HepG2 (cell line): ENCODE measurements around the gene ANKS1B. TPM values are rescaled to one million over a fixed set of nuclear protein-coding genes. Genes with fewer than 3 reads are reported as not detected.

ENCODE experiments used
- ATAC-seq: fragments of 200-7000 bp; cut with Tn5 transposase; 3 replicates; pipeline ENCODE4 v1.9.1; 2020; ENCODE audit warnings: mild to moderate bottlenecking, moderate library complexity
- BruUV-seq: library from RNA; stranded (reverse); fragments of 400-500 nt; replicated peaks from 2 replicates; lab custom pipeline; 2021; lab: Mats Ljungman, UMichigan
- CTCF ChIA-PET: fragments of 300-600 bp; formaldehyde crosslinking; extraction: SDS; loops from one replicate; lab custom pipeline; 2021; ENCODE audit warnings: low total read pairs, inconsistent platforms, low intra/inter-chr PET ratio; lab: Yijun Ruan, JAX
- POLR2A ChIA-PET: fragments of 350-600 bp; sonication (Branson Sonifier 250); formaldehyde crosslinking; loops from one replicate; lab custom pipeline; 2020; ENCODE audit warnings: antibody characterized with exemption, inconsistent platforms; lab: Yijun Ruan, JAX
- DNase-seq: peaks from one replicate; pipeline ENCODE4 v3.0.0-alpha.2; 2015; ENCODE audit warnings: low spot score
- FAIRE-seq: peaks from 3 replicates; lab custom pipeline; 2011; peaks lifted over from hg19 to GRCh38; lab: Jason Lieb, UNC
- H2AFZ ChIP-seq: one replicate; pipeline ENCODE4 v1.6.1; 2011; ENCODE audit warnings: low read length, inconsistent platforms
- H3K27ac ChIP-seq: fragments of 300-600 bp; 3 replicates; pipeline ENCODE4 v1.8.0; 2011; ENCODE audit warnings: mixed run types, mild to moderate bottlenecking, mixed read lengths, low read length, inconsistent platforms; ENCODE audit not compliant: insufficient read depth; ENCODE audit errors: extremely low read length
- H3K27me3 ChIP-seq, 2 experiments: fragments of 200-600 bp in 1 of 2; 2 replicates in 1 of 2; 3 replicates in 1 of 2; pipeline versions ENCODE4 v1.6.0 to v1.8.0; 2011; ENCODE audit warnings: low read length in 2 of 2, mild to moderate bottlenecking in 2 of 2, moderate library complexity in 2 of 2, inconsistent platforms in 1 of 2; ENCODE audit not compliant: insufficient read depth in 2 of 2, control insufficient read depth in 1 of 2
- H3K36me3 ChIP-seq, 2 experiments: fragments of 200-600 bp in 1 of 2; replicated peaks in 1 of 2; 2 replicates in 1 of 2; 3 replicates in 1 of 2; pipeline versions ENCODE4 v1.5.1 to v1.8.0; 2011; ENCODE audit warnings: low read length in 2 of 2, inconsistent platforms in 1 of 2; ENCODE audit not compliant: insufficient read depth in 2 of 2, control insufficient read depth in 1 of 2
- H3K4me1 ChIP-seq: 2 replicates; pipeline ENCODE4 v1.5.1; 2012; ENCODE audit warnings: low read length, inconsistent platforms; ENCODE audit not compliant: insufficient read depth
- H3K4me2 ChIP-seq: 2 replicates; pipeline ENCODE4 v1.6.0; 2011; ENCODE audit warnings: low read depth, low read length, inconsistent platforms
- H3K4me3 ChIP-seq, 3 experiments: fragments of 200-600 bp in 1 of 3; sonication (generic), shearing (Covaris generic) in 1 of 3; replicated peaks in 1 of 3; 2 replicates each; pipeline ENCODE4 v1.5.1; 2011 to 2016; ENCODE audit warnings: low read length in 3 of 3, inconsistent platforms in 2 of 3, low read depth in 2 of 3, mild to moderate bottlenecking in 2 of 3, control low read depth in 1 of 3, mixed read lengths in 1 of 3; ENCODE audit not compliant: insufficient read depth in 1 of 3
- H3K79me2 ChIP-seq: one replicate; pipeline ENCODE4 v1.6.1; 2011; ENCODE audit warnings: low read length, inconsistent platforms; ENCODE audit not compliant: insufficient read depth
- H3K9ac ChIP-seq: 2 replicates; pipeline ENCODE4 v1.6.0; 2011; ENCODE audit warnings: mild to moderate bottlenecking, low read depth, low read length, inconsistent platforms; ENCODE audit not compliant: insufficient read depth
- H3K9me3 ChIP-seq: 2 replicates; pipeline ENCODE4 v1.5.1; 2012; ENCODE audit warnings: mild to moderate bottlenecking, low read length
- H4K20me1 ChIP-seq: 2 replicates; pipeline ENCODE4 v1.6.0; 2011; ENCODE audit warnings: inconsistent platforms, mild to moderate bottlenecking, low read length, moderate library complexity; ENCODE audit not compliant: insufficient read depth
- CEBPG ChIP-seq: IDR thresholded peaks from 2 replicates; pipeline ENCODE4 v1.6.1; 2016
- GRHL1 ChIP-seq: sonication (generic); formaldehyde crosslinking; conservative IDR thresholded peaks from 2 replicates; pipeline ENCODE4 v1.8.0; 2022; ENCODE audit warnings: missing genetic modification reagents
- GTF2F1 ChIP-seq: fragments of 150-350 bp; IDR thresholded peaks from 2 replicates; pipeline ENCODE4 v1.6.1; 2014; ENCODE audit warnings: low read length
- IKZF4 ChIP-seq: sonication (generic); formaldehyde crosslinking; IDR thresholded peaks from 2 replicates; pipeline ENCODE4 v1.5.1; 2020; ENCODE audit warnings: borderline replicate concordance, mild to moderate bottlenecking, low read depth, missing genetic modification reagents; ENCODE audit errors: not compliant biosample characterization
- JUND ChIP-seq: sonication (generic); formaldehyde crosslinking; IDR thresholded peaks from 2 replicates; pipeline ENCODE4 v1.8.0; 2022; ENCODE audit warnings: mild to moderate bottlenecking, missing genetic modification reagents
- KDM2A ChIP-seq: sonication (generic); formaldehyde crosslinking; IDR thresholded peaks from 2 replicates; pipeline ENCODE4 v1.4.0; 2020; ENCODE audit warnings: low read depth, missing genetic modification reagents, borderline replicate concordance
- NR2F1 ChIP-seq, 2 experiments: fragments of 450-650 bp in 1 of 2; formaldehyde crosslinking in 1 of 2; IDR thresholded peaks; 2 replicates each; pipeline versions ENCODE4 v1.5.0 to v1.6.1; 2016 to 2020; ENCODE audit warnings: mild to moderate bottlenecking in 1 of 2, missing compliant biosample characterization in 1 of 2, missing genetic modification reagents in 1 of 2, moderate library complexity in 1 of 2
- SMC3 ChIP-seq: IDR thresholded peaks from 2 replicates; pipeline ENCODE4 v1.6.1; 2011; ENCODE audit warnings: low read length, improper control_type of control experiment
- STAG1 ChIP-seq: sonication (generic); formaldehyde crosslinking; IDR thresholded peaks from 2 replicates; pipeline ENCODE4 v1.4.0; 2020; ENCODE audit warnings: missing genetic modification reagents
- USF2 ChIP-seq, 2 experiments: sonication (generic) in 1 of 2; formaldehyde crosslinking in 1 of 2; IDR thresholded peaks; 2 replicates each; pipeline versions ENCODE4 v1.5.1 to v1.6.1; 2011 to 2020; ENCODE audit warnings: borderline replicate concordance in 1 of 2, low read depth in 1 of 2, low read length in 1 of 2, mild to moderate bottlenecking in 1 of 2, missing genetic modification reagents in 1 of 2, moderate library complexity in 1 of 2
- ZBTB1 ChIP-seq: sonication (generic); formaldehyde crosslinking; IDR thresholded peaks from 2 replicates; pipeline ENCODE4 v1.4.0; 2020; ENCODE audit warnings: missing genetic modification reagents, borderline replicate concordance
- ZFP36L1 ChIP-seq: sonication (generic); formaldehyde crosslinking; IDR thresholded peaks from 2 replicates; pipeline ENCODE4 v1.8.0; 2022; ENCODE audit warnings: mild to moderate bottlenecking, missing genetic modification reagents, moderate library complexity
- ZFP90 ChIP-seq: sonication (generic); formaldehyde crosslinking; IDR thresholded peaks from 2 replicates; pipeline ENCODE4 v1.8.0; 2022; ENCODE audit warnings: missing genetic modification reagents, mild to moderate bottlenecking, inconsistent platforms, borderline replicate concordance
- ZFP91 ChIP-seq: sonication (generic); formaldehyde crosslinking; IDR thresholded peaks from 2 replicates; pipeline ENCODE4 v1.9.0; 2022; ENCODE audit warnings: missing genetic modification reagents, mild to moderate bottlenecking, borderline replicate concordance
- ZNF761 ChIP-seq: sonication (generic); formaldehyde crosslinking; conservative IDR thresholded peaks from 2 replicates; pipeline ENCODE4 v1.4.0; 2020; ENCODE audit warnings: mild to moderate bottlenecking, missing genetic modification reagents
- WGBS: methylation state at CpG from one replicate; pipeline ENCODE4 v1.1.6; 2017; ENCODE audit warnings: low lambda C conversion rate; 5-methylcytosine and 5-hydroxymethylcytosine counted together
- in situ Hi-C: cut with HindIII; loops from 2 replicates; pipeline ENCODE4 v1.10.0; 2017; ENCODE audit warnings: low pct_unique_long_range_greater_than_20kb; ENCODE audit not compliant: extremely low pct_ligation_motif_present
- intact Hi-C: fragments of 100-400 bp; cut with micrococcal nuclease; formaldehyde crosslinking; loops from one replicate; pipeline ENCODE4 v1.10.0; 2022; ENCODE audit not compliant: unreplicated experiment
- polyA plus RNA-seq, 8 experiments: library from polyadenylated mRNA; depleted of rRNA in 3 of 8; stranded (reverse) in 7 of 8; unstranded in 1 of 8; fragments of >200 nt; fragmentation: Illumina TruSeq in 4 of 8; extraction: Trizol in 4 of 8; gene quantifications; 2 replicates each; pipeline versions ENCODE4 v1.2.1 to v1.2.3, GENCODE V29; 2011 to 2016; ENCODE audit warnings: low read depth in 4 of 8, missing spikeins in 1 of 8, mixed read lengths in 1 of 8; ENCODE audit not compliant: insufficient read depth in 1 of 8
- total RNA-seq, 5 experiments: library from RNA; depleted of rRNA; stranded (reverse); fragments of >200 nt; fragmentation: Illumina TruSeq; extraction: Trizol; gene quantifications; 2 replicates each; pipeline ENCODE4 v1.2.3, GENCODE V29; 2016; ENCODE audit warnings: low read depth in 1 of 5

ANKS1B gene
- total and polyA plus RNA-seq, 2 of the 13 experiments (the other 11 are each of a cell fraction or from before 2014, with no cell fraction given): 0.15 TPM; not detected in 1

- no peak for TF ChIP-seq IKZF4 (CRISPR knock-in tag)
- TF ChIP-seq KDM2A (CRISPR knock-in tag): no peak
These were observed 985.2 kb downstream of the ANKS1B start (continued) for GRCh38 chr12:98999559-98999958.

- no peaks in the 10 kb centered on the region for H4K20me1 ChIP-seq
- ATAC-seq (peak; percentile 89), FAIRE-seq (peak; percentile 72), DNase-seq (peak; percentile 21)
- H3K9ac ChIP-seq: no peak overlapping the region
- ChIA-PET CTCF (interaction anchor here (0.8 to 2.5 kb wide), 4 partner anchors 43 to 574 kb away, joined by 4 to 19 read pairs (median 10); no protein-coding TSS in a partner anchor), POLR2A (no interaction called here)
- H3K27ac ChIP-seq: no peak overlapping the region
- H3K4me1 ChIP-seq: no peaks in the 10 kb centered on the region
- no peak overlapping the region for H3K4me2 ChIP-seq
- intact Hi-C loops (loop anchor here (1.0 to 10.0 kb wide), 5 partner anchors 44 to 574 kb away; no protein-coding TSS in a partner anchor), in situ Hi-C loops (loop anchor here (5.0 kb wide), 1 partner anchor 301 kb away; no protein-coding TSS in a partner anchor)
- no peaks in the 10 kb centered on the region for H3K36me3 ChIP-seq
- no peaks in the 10 kb centered on the region for H3K79me2 ChIP-seq
- no peaks in the 10 kb centered on the region for H3K27me3 ChIP-seq
- no peaks in the 10 kb centered on the region for H3K9me3 ChIP-seq
- H3K4me3 ChIP-seq: no peak overlapping the region
- H2AFZ ChIP-seq: no peak overlapping the region
- BruUV-seq: no TSS peak
- 1% methylated on average over 6 of the region's 6 CpGs for WGBS
- TF ChIP-seq STAG1 (peak; percentile 83), GRHL1 (CRISPR knock-in tag) (no peak), ZNF761 (no peak), NR2F1 (CRISPR knock-in tag; IDR thresholded peaks at IDR 0.05) (no peak), ZFP36L1 (CRISPR knock-in tag) (no peak), USF2 (IDR thresholded peaks at IDR 0.05; ENCODE audit: low read depth, low read length) (no peak), USF2 (CRISPR knock-in tag; IDR thresholded peaks at IDR 0.05; ENCODE audit: borderline replicate concordance) (no peak), ZBTB1 (CRISPR knock-in tag) (no peak), JUND (CRISPR knock-in tag) (no peak), ZFP90 (CRISPR knock-in tag) (no peak), CEBPG (0 out of 2 replicates have a peak, but pooled peaks have one; percentile 10), GTF2F1 (no peak), SMC3 (peak; percentile 39; the same call in 1 of the 2 replicates), ZFP91 (no peak)
These were observed 985.9 kb downstream of the ANKS1B start for GRCh38 chr12:98998697-98999299.
